ENCODE data around the gene SPACA4.
A peak's percentile ranks its signal among the peaks of the same experiment; 100 is the strongest.

The SPACA4 gene

DNA sequence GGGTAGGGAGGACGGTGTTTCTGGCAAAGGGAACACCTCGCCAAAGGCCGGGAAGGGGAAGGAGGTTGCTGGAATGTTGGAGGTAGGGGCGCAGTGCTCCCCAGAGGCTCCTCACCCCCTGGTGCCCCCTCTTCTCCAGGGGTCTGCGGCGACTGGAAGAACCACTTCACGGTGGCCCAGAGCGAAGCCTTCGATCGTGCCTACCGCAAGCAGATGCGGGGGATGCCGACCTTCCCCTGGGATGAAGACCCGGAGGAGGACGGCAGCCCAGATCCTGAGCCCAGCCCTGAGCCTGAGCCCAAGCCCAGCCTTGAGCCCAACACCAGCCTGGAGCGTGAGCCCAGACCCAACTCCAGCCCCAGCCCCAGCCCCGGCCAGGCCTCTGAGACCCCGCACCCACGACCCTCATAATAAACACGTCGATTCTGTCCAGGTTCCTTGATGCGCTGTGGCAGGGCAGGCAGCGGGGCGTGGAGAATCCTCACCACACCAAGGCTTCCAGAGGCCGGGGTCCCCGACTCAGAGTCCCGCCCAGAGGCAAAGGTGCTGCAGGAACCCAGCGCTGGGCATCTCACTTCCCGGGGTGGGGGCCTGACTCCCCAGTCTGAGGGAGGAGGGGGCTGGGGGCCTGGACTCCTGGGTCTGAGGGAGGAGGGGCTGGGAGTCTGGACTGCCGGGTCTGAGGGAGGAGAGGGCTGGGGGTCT lies 7.4 kb upstream of the SPACA4 start:
- DNase-seq = no peak

DNA sequence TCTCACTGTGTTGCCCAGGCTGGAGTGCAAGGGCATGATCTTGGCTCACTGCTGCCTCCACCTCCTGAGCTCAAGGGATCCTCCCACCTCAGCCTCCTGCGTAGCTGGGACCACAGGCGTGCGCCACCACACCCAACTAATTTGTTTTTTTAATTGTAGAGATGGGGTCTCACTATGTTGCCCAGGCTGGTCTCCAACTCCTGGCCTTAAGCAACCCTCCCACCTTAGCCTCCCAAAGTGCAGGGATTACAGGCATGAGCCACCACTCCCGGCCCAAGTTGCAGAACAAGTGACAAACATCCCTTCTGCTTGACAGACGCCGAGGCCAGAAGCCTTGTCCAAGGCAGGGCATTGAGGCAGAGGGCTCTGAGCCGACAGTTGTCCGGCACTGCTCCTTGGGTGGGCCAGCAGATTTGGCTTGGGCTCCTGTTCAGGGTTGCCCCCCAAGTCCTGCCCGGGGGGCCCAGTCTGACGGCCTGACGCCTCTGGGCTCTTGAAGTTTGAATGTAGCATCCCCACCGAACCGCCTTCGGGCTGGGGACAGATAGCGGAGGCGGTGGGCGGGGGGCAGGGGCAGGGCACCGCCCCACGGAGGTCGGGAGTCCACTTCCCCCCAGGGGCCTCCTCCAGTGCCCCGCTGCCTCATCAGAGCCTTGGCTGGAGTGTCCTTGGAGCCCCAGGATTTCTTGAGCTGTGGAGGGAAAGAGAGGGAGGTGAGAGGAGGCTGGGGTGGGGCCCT lies 5.7 kb upstream of the SPACA4 start:
- DNase-seq = no peak

DNA sequence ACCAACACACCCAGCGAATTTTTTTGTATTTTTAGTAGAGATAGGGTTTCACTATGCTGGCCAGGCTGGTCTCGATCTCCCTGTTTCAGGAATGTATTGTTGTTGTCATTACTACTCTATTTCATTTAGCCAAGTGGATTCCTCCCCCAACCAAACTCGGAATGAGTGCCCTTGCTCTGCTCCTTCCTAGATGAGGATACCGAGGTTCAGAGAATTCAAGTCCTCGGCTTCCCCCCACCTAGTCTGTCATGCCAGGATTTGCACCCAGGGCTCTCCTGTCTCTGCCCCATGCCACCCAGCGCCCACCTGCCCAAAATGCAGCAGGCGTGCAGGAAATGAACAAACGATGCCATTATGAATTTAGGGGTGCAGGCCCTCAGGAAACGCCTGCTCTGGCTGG lies 3.5 kb upstream of the SPACA4 start:
- DNase-seq = no peak

DNA sequence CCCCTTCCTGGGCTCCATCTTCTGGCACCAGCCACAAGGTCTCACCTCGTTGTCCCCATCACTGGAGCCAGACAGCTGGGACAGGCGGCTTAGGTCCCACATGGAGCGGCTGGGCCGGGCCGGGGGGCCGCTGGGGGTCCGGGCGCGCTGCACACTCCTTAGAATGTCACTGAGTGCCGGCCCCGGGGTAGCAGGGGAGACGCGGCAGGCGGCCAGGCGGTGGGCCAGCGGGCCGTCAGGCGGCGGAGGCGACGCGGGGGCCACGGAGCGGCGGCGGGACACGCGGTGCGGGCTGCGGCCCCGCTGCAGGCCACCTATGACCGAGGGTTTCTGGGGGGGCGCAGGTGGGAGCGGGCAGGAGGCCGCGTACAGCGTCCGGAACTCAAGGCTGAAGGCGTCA lies 3.1 kb upstream of the SPACA4 start:
- DNase-seq = no peak

DNA sequence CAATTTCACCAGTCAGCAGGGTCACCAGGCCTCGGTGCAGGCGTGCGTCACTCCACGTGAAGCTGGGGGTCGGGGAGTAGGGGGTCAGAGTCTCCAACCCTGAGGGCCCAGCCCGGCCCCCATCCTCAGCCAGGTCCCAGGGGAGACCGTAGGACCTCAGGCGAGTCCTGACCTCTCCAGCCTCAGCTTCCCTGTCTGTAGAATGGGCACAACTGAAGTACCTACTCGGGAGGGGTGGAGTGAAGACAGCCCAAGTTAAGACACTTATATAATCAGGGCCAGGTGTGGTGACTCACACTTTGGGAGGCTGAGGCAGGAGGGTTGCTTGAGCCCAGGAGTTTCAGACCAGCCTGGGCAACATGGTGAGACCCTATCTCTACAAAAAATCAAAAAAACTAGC lies 2.7 kb upstream of the SPACA4 start:
- DNase-seq = no peak

DNA sequence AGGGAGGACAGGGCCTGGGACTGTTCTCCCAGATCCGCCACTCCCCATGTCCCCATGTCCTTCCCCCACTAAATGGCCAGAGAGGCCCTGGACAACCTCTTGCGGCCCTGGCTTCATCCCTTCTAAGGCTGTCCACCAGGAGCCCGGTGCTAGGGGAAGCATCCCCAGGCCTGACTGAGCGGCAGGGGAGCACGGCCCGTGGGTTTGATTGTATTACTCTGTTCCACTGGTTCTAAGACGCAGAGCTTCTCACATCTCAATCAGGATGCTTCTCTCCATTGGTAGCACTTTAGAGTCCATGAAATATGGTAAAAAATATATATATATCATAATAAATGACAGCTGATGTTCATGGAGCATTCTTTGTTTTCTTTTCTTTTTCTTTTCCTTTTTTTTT lies 815 bp downstream of the SPACA4 start:
- no peak for DNase-seq

DNA sequence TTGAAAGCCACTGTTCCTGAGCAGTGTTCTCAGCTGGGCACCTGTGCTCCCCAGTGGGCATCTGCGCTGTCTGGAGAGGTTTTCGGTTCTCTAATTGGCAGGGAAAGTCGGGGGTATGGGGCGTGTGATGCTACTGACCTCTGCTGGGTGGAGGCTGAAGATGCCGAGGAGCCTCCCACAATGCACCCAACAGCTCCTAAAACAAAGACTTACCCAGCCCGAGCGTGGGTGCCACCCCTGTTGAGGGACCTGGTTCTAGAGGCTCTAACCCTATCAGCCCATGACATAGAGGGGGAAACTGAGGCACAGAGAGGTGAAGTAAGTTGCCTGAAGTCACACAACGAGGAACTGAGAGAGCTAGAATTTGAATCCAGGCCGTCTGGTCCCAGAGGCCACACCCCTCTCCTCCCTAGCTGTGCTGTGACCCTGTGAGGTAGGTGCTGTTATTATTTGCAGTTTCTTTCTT lies 2.3 kb downstream of the SPACA4 start:
- DNase-seq = no peak

DNA sequence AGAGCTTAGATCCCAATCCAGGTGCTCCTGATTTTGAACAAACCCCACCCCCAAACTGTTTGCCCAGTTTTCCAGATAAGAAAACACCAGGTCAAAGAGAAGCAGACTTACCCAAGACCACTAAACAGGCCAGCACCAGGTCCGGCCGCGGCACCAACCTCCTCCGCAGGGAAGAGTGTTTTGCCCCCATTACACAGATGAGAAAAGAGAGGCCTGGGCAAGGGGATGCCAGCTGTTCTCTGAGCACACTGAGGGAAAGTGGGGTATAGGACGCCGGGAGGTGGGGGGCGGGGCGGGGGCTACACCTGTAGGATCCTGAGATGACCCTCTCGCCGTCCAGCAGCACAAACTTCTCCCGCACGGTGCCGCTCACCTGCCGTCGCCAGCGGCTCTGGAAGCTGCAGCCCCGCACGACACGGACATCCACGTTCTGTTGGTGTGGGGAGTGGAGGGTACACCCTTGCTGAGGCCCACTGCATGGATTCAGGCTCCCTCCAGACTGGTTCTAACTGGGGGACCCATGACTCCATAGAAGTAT lies 3.1 kb downstream of the SPACA4 start:
- DNase-seq = no peak

DNA sequence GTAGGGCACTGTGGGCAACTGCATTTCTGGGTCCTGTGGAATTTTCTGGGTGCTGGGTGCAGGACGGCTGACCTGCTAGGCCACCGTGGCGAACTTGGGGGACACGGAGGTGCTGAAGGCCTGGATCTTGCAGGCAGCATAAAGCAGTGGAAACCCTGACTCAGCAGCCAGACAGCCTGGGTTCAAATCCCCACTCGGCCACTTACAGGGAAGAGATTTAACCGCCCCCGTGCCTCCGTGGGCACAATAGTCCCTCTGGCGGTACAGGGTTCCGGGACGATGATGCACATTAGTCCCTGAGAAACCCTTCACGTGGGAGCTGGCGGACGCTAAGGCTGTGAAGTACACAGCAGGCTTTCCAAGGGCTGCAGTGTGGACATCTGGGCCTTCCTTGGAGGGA lies 5.3 kb downstream of the SPACA4 start:
- DNase-seq = no peak

DNA sequence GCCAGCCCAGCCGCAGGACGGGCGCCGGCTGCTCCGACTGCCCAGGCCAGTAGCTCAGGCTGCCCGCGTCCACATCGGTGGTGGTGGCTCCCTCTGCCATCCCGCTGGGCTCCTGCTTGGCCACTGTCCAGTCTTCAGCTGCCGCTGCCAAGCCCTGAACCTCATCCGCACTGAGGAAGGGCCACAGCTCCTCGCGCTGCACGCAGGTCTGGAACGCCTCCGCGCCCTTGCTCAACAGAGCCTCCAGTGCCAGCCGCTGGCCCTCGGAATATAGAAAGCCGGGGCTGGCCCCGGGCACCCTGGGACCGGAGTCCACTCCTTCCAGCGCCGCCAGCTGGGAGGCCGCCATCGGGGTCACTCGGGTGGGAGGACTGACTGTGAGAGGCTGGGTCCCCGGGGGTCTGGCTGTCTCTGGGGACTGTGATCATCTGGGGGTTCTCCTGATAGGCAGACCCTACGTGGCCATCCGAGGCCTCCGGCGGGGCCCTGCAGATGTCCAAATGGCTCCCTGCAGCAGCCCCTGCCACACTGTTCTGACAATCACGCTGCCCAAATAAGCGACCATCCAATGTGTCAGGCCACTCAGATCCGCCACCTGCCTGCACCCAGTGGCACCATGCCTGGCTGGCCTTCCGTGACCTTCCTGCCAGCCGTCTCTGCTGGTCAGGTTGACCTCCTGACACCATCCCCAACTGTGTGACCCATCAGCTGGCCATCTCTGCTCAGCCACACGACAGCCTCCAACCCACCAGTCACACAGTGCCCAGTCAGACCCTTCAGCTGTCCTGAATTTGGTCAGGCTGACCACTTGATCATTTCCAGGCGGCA lies 6.7 kb downstream of the SPACA4 start:
- no peak for DNase-seq

DNA sequence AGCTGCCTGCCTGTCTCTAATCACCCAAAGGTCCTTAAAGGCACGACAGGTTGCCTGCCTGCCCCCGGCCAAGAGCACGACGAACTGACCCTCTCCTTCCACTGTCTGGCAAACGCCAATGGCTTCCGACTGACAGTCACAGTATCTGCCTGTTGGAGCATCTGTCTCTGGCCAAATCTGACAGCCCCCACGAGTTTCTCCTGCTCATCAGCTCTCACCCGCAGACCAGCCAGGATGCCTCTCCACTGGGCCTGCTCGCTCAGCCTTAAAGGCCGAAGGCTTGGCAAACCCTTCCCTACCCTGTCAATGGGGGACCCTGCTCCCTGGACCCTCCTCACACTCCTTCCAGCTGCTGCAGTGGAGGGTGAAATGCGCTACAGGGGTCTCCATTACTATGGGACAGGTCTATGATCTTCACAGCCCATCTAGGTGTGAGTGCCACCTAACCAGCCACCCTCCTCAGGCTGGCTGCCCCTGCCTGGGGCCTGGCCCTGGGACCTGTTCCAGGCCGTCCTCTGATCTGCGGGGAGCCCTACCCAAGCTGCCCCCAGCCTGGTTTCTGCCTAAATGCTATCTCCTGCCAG lies 7.4 kb downstream of the SPACA4 start:
- no peak for DNase-seq

DNA sequence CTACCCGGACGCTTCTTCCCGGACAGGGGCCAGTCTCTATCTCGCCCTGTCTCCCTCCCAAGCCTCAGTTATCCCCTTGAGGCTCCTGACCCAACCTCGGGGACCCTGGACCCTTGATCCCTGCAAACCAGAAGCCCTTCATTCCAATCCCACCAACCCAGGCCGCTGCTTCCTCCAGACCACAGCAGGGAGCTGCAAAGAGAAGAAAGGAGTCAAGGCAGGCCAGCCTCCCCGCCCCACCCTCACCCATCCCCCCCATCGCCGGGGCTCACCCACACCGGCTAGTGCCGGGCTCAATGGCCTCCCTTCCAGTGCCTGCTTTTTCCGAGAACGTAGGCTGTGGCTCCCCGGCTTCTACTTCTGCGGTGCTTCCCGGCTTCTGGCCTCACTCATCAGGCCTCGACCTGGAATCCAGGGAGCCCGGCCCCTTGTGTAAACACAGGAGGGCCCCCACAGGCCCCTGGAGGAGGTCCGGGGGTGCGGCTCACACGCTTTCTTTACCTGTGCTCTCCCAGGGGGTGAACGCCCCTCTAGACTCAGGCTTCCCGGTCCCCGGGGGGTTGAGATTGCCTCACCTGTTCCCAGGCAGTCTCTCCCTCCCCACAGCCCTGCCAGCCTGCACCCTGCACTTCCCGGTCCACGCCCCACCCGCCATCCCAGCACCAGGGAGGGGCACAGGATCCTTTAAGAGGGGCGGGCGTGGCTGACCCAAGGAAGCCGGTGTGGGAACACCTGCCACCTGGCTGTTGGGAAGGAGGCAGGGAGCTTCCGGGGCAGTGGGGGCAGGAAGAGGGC lies 8.1 kb downstream of the SPACA4 start, which contains the start of gene FAM83E:
Gene FAM83E (minus strand): TSS at position 641 of the 795 bp plus-strand sequence. CDS start 1,704 bp downstream, outside the sequence.
- no peak for DNase-seq

DNA sequence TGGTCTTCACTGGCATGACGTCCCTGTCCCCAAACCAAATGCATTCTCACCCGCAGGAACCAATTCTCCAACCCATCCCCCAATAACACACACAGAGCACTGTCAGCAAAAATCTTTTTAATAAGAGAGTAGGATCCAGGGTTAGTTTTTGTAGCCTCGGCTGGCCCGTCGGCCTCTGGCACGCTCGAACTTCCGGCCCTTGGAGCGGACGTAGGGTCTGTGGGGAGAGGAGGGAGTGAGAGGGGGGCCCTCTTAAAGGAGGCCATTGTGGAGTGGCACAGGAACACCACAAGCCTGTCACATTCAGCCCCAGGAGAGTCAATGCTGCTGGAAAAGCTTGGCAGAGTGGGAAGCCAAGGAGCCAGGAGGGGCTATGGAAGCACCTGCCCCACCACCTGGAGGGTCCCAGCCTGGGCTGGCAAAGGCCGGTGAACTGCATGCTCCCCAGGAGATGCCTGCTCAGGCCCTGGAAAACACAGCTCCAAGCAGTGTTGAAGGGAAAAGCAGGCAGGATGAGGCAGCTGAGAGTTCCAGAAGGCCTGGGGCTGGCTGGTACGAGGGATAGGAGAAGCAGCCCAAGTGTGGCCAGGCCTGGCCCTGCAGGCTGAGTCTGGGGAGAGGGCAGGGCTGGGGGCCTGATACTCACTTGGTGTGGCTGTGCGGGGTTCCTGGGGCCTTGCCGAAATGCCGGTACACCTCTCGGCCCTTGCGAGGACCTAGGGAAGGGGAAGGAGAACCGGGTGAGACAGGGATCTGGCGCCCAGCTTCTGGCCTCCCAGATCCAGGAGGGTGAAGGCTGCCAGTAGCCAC lies 8.9 kb downstream of the SPACA4 start:
- no peak for DNase-seq

DNA sequence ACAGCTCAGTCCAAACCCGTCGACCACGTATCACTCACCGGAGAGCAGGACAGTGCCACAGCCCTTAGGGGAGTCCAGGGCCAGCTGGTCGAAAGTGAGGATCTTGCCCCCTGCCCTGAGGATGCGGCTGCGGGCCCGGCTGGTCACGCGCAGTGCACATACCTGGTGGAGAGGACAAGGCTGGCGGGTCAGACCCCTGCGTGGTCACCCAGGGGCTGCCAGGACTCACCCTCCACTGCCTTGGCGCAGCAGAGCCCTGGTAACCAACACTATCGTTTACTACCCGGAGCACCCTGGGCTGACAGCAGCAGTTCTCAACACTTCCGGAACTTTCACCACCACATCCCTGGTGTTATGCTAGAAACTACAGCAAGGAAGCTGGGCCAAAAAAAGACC lies 9.5 kb downstream of the SPACA4 start:
- no peak for DNase-seq

DNA sequence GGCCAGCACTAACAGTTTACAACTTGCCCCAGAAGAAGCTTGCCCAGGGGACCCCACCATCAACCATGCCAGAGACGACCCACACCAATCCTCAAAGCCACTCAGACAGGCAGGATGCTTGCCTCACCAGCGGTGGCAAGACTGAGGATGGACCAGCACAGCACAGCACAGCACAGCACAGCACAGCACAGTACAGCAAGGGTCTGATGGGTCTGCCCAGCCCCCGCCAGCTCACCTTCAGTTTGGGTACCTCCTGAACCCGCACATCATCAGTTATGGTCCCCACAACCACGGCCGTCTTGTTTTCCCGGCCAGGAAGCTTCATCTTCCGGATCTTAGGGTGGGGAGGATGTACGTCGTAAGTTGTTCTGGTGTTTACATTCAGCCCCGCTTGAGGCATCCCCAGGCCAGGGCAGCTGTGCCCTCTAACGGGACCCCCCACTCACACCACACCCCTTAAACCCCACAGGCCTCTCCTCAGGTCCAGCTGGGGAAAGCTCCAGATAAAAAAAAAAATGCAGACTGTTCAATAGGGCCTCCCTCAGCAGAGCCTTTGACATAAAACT lies 10.0 kb downstream of the SPACA4 start:
- DNase-seq = no peak

DNA sequence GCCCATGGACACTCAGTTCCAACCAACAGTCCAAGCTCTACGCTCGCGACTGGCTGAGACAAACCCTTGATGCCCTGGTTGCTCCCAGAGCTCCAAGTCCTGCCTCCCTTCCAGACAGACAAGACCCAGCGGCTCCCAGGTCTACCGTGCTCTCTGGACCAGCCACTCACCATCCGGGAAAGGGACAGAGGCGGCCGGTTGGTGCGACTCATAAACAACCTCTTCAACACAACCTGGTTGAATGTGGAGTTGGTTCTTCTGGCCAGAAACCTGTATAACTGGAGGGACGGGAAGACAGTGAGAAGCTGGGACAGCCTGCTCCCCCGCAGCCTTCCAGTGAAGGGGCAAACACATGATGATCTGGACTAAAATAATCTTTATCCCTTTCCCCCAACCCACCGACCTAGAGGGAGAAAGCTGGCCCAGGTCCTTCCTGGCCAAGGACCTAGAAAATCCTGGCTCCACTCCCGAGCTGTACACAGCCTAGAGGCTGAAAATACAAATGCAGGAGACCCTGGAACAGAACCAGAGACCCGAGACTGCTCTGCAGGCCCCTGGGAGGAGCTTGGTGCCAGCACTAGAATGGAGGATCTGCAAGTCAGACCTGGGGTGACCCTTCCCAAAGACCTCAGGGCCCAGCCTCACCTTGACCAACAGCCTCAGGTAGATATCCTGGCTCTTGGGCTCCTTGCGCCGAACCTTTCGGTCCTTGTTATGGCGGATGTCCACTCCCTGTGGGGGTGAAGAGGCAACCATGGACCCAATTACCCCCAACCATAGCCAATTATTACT lies 10.8 kb downstream of the SPACA4 start:
- DNase-seq = no peak

DNA sequence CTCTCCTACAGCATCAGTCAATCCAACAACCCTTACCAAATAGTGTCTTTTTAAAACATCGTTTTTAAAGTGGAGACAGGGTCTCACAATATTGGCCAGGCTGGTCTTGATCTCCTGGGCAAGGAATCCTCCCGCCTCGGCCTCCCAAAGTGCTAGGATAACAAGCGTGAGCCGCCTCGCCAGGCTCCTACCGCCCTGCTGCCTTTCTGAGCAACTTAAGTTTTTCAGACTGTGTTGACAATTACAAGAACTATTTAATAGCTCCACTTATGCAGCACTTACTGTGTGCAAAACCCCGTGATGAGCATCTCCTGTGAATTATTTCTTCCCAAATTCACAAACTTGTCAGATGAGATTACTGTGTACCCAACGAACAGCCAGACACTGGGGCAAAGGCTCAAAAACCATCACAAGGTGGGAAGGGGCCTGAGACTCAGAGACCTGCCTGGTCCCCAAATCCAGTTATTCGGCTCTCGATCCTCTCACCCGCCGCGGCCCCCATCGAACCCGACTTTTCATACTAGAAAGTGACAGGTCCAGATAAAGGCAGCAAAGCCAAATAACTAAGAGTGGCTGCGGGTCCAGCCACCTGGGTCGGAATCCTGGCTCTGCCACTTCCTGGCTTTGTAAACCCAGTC lies 11.9 kb downstream of the SPACA4 start:
- no peak for DNase-seq

DNA sequence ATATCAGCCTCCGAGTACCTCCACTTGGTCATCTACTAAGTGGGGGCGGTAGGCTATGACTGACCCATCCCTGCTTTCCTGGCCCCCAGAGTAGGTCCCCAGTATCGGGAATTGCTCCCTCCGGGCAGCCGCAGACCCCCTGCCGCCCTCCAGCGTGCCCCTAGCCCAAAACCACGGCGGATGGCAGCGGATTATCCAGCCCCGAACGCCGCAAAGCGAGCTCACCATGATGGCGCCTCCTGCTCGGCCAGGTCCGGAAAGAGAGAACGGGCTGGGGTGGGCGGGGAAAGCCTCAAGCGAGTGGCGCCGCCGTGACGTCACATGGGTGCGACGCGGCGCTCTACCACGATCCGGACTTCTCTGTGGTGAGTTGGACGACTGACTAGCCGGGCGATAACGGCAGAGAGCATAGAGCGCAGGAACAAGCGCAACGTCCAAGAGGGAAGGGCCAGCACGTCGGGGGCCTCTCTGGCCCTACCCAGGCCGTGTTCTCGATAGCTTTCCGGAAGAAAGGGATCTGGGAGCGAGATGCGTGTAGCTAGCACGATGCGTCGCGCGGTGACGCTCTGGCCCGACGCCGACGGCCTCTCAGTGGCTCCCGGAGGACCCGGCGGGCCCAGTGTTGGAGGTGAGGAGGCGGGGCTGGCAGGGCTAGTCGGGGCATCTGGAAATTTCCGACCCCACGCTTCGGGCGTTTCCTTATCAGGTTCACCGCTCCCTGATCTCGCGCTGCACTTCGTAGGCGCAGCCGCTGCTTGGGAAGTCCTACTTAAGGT lies 12.6 kb downstream of the SPACA4 start, which contains the start of the genes RPL18 and SPHK2:
Gene RPL18 (minus strand): TSS at position 263 of the 776 bp plus-strand sequence. CDS start 35 bp downstream, at position 228.
Gene SPHK2 (plus strand): TSS at position 591 of the 776 bp plus-strand sequence. CDS start 1,009 bp downstream, outside the sequence.
- DNase-seq = peak; percentile 99

All from GF-D8 (cell line).